ENCODE measurements around the gene KRTAP1-3.
"Not testable (repeated sequence)": the region's sequence is repeated elsewhere in the genome, so short reads cannot be mapped to it uniquely, and the experiment has no call there.

KRTAP1-3 gene

GRCh38 chr17:41034346-41034935 lies at the start of gene KRTAP1-3:
KRTAP1-3 (minus strand) TSS chr17:41034874; CDS start chr17:41034821, 53 bp downstream.
- not testable (repeated sequence) for FAIRE-seq

- FAIRE-seq, result not testable (repeated sequence)
Measured at GRCh38 chr17:41084100-41084856, 49.6 kb upstream of the KRTAP1-3 start, which contains the start of gene KRTAP4-7. KRTAP4-7 (plus strand) TSS chr17:41084150; CDS start chr17:41084207, 57 bp downstream.

- FAIRE-seq, result not testable (repeated sequence)
Measured at GRCh38 chr17:41083427-41083826, 48.8 kb upstream of the KRTAP1-3 start.

- FAIRE-seq, result no peak
Measured at GRCh38 chr17:41082626-41083025, 48.0 kb upstream of the KRTAP1-3 start.

- FAIRE-seq, result no peak
Measured at GRCh38 chr17:41076788-41077187, 42.1 kb upstream of the KRTAP1-3 start.

GRCh38 chr17:41073676-41074075 lies 39.0 kb upstream of the KRTAP1-3 start:
- no peak for FAIRE-seq

GRCh38 chr17:41071606-41072360 lies 37.1 kb upstream of the KRTAP1-3 start:
- FAIRE-seq, result no peak

- FAIRE-seq, result no peak
Measured at GRCh38 chr17:41069031-41069430, 34.4 kb upstream of the KRTAP1-3 start.

- no peak for FAIRE-seq
Measured at GRCh38 chr17:41067281-41067680, 32.6 kb upstream of the KRTAP1-3 start.

GRCh38 chr17:41065829-41066624 lies 31.4 kb upstream of the KRTAP1-3 start, which contains the start of gene KRTAP2-4:
KRTAP2-4 (minus strand) TSS chr17:41065879; CDS start chr17:41065845, 34 bp downstream.
- FAIRE-seq, result no peak

GRCh38 chr17:41065016-41065689 lies 30.5 kb upstream of the KRTAP1-3 start:
- FAIRE-seq, result not testable (repeated sequence)

- FAIRE-seq, result no peak
Measured at GRCh38 chr17:41064301-41064700, 29.6 kb upstream of the KRTAP1-3 start.

- FAIRE-seq, result no peak
Measured at GRCh38 chr17:41063449-41063848, 28.8 kb upstream of the KRTAP1-3 start.

- FAIRE-seq, result no peak
Measured at GRCh38 chr17:41061964-41062363, 27.3 kb upstream of the KRTAP1-3 start.

GRCh38 chr17:41060052-41060604 lies 25.5 kb upstream of the KRTAP1-3 start, which contains the start of gene KRTAP2-3:
KRTAP2-3 (minus strand) TSS chr17:41060114; CDS start chr17:41060050, 64 bp downstream.
- no peak for FAIRE-seq

- not testable (repeated sequence) for FAIRE-seq
Measured at GRCh38 chr17:41059276-41060051, 24.8 kb upstream of the KRTAP1-3 start.

- no peak for FAIRE-seq
Measured at GRCh38 chr17:41058741-41059140, 24.1 kb upstream of the KRTAP1-3 start.

GRCh38 chr17:41057547-41057946 lies 22.9 kb upstream of the KRTAP1-3 start:
- no peak for FAIRE-seq

- not testable (repeated sequence) for FAIRE-seq
Measured at GRCh38 chr17:41055130-41055529, 20.5 kb upstream of the KRTAP1-3 start, which contains the start of gene KRTAP2-2. KRTAP2-2 (minus strand) TSS chr17:41055230; CDS start chr17:41055211, 19 bp downstream.

GRCh38 chr17:41054556-41054955 lies 19.9 kb upstream of the KRTAP1-3 start:
- not testable (repeated sequence) for FAIRE-seq

Data from A204.1 (cell line).